BJ (cell line): ENCODE measurements around the gene DBN1. TPM values are rescaled to one million over a fixed set of nuclear protein-coding genes. Genes with fewer than 3 reads are reported as not detected.

Experiments used
- CTCF ChIA-PET: fragments of 350-600 bp; formaldehyde crosslinking; extraction: SDS; loops from one replicate; lab custom pipeline; 2021; ENCODE audit warnings: antibody characterized with exemption, inconsistent platforms; lab: Yijun Ruan, JAX
- POLR2A ChIA-PET: fragments of 300-600 bp; sonication (Branson Sonifier 250); formaldehyde crosslinking; extraction: SDS; loops from one replicate; lab custom pipeline; 2021; ENCODE audit warnings: antibody characterized with exemption; lab: Charles Lee
- DNase-seq: peaks from one replicate; pipeline ENCODE4 v3.0.0-alpha.2; 2011; ENCODE audit warnings: low read depth
- H3K27me3 ChIP-seq: 2 replicates; pipeline ENCODE4 v1.6.0; 2011; ENCODE audit warnings: low read length; ENCODE audit not compliant: control insufficient read depth, insufficient read depth
- H3K36me3 ChIP-seq: 2 replicates; pipeline ENCODE4 v1.5.1; 2011; ENCODE audit warnings: low read length; ENCODE audit not compliant: control insufficient read depth, insufficient read depth
- H3K4me3 ChIP-seq: 2 replicates; pipeline ENCODE4 v1.5.1; 2011; ENCODE audit warnings: low read depth, mild to moderate bottlenecking, control low read depth, low read length
- CTCF ChIP-seq: IDR thresholded peaks from 2 replicates; pipeline ENCODE4 v1.5.1; 2011; ENCODE audit warnings: low read depth, mild to moderate bottlenecking, control low read depth, inconsistent platforms, low read length, moderate library complexity; ENCODE audit not compliant: insufficient read depth
- polyA plus RNA-seq: library from polyadenylated mRNA; depleted of rRNA; stranded (reverse); fragments of >200 nt; gene quantifications from 2 replicates; pipeline ENCODE4 v1.2.3, GENCODE V29; 2011

Gene DBN1
- polyA plus RNA-seq, 1 experiment = 176 TPM

- Histone ChIP-seq H3K36me3 (peaks cover 73% of the 10 kb centered on the region), H3K4me3 (no peak overlapping the region), H3K27me3 (no peaks in the 10 kb centered on the region)
- no peak for TF ChIP-seq CTCF
- ChIA-PET POLR2A (interaction anchor here (1.0 kb wide), 1 partner anchor 11 kb away, joined by 4 read pairs; no protein-coding TSS in a partner anchor), CTCF (interaction anchor here (0.8 to 8.2 kb wide), 6 partner anchors 8 to 36 kb away, joined by 3 to 85 read pairs (median 3); no protein-coding TSS in a partner anchor)
- DNase-seq = no peak
Measured at GRCh38 chr5:177491983-177492746, 18.7 kb upstream of the DBN1 start.

GRCh38 chr5:177491429-177491945 lies 18.1 kb upstream of the DBN1 start:
- peaks cover 75% of the 10 kb centered on the region for H3K36me3 ChIP-seq
- H3K27me3 ChIP-seq = no peaks in the 10 kb centered on the region
- ChIA-PET CTCF (interaction anchor here (0.9 to 8.2 kb wide), 2 partner anchors 13 to 19 kb away, joined by 3 to 85 read pairs; no protein-coding TSS in a partner anchor), POLR2A (no interaction called here)
- peak; percentile 54 for TF ChIP-seq CTCF
- H3K4me3 ChIP-seq = no peak overlapping the region
- no peak for DNase-seq

GRCh38 chr5:177490992-177491391 lies 17.6 kb upstream of the DBN1 start:
- ChIA-PET POLR2A (interaction anchor here (0.9 kb wide), 1 partner anchor 12 kb away, joined by 3 read pairs; no protein-coding TSS in a partner anchor), CTCF (interaction anchor here (0.9 to 8.2 kb wide), 2 partner anchors 12 to 20 kb away, joined by 3 to 85 read pairs; no protein-coding TSS in a partner anchor)
- no peak overlapping the region for H3K4me3 ChIP-seq
- H3K27me3 ChIP-seq = no peaks in the 10 kb centered on the region
- DNase-seq = no peak
- peaks cover 77% of the 10 kb centered on the region for H3K36me3 ChIP-seq
- TF ChIP-seq CTCF = no peak

GRCh38 chr5:177490311-177490991 lies 17.0 kb upstream of the DBN1 start:
- no peak overlapping the region for H3K4me3 ChIP-seq
- peaks cover 76% of the 10 kb centered on the region for H3K36me3 ChIP-seq
- CTCF ChIA-PET = interaction anchor here (0.8 to 8.2 kb wide), 5 partner anchors 10 to 35 kb away, joined by 3 to 85 read pairs (median 4); no protein-coding TSS in a partner anchor
- TF ChIP-seq CTCF = no peak
- H3K27me3 ChIP-seq = no peaks in the 10 kb centered on the region
- POLR2A ChIA-PET = interaction anchor here (0.9 to 1.1 kb wide), 2 partner anchors 10 to 12 kb away, joined by 3 read pairs; no protein-coding TSS in a partner anchor
- DNase-seq = no peak
